H1 (cell line): ENCODE measurements around the gene LPAR6. TPM values are rescaled to one million over a fixed set of nuclear protein-coding genes. Genes with fewer than 3 reads are reported as not detected.
"Not testable (repeated sequence)": the region's sequence is repeated elsewhere in the genome, so short reads cannot be mapped to it uniquely, and the experiment has no call there.

Experiments
- CTCF ChIA-PET: fragments of 300-600 bp; sonication (Branson Sonifier 250); formaldehyde crosslinking; loops from one replicate; lab custom pipeline; 2021; ENCODE audit not compliant: partially characterized antibody; lab: Charles Lee
- POLR2A ChIA-PET: fragments of 300-600 bp; sonication (Branson Sonifier 250); formaldehyde crosslinking; loops from one replicate; lab custom pipeline; 2021; ENCODE audit warnings: inconsistent platforms; ENCODE audit not compliant: partially characterized antibody; lab: Charles Lee
- DNase-seq, 2 experiments: peaks; one replicate each; pipeline versions ENCODE4 v3.0.0 to v3.0.0-alpha.2; 2010 to 2022; ENCODE audit warnings: low spot score in 2 of 2, low read depth in 1 of 2, mixed read lengths in 1 of 2
- FAIRE-seq: peaks from 2 replicates; lab custom pipeline; 2011; peaks lifted over from hg19 to GRCh38; lab: Jason Lieb, UNC
- H2AFZ ChIP-seq: 2 replicates; pipeline ENCODE4 v1.8.1; 2012; ENCODE audit warnings: low read length, inconsistent platforms
- H2AK5ac ChIP-seq: 2 replicates; pipeline ENCODE4 v1.6.1; 2013; ENCODE audit warnings: low read depth, low read length
- H2BK120ac ChIP-seq: replicated peaks from 2 replicates; pipeline ENCODE3; 2013; ENCODE audit warnings: low read depth, low read length, inconsistent platforms
- H2BK12ac ChIP-seq: 2 replicates; pipeline ENCODE4 v1.6.1; 2013; ENCODE audit warnings: low read depth, low read length
- H2BK15ac ChIP-seq: 2 replicates; pipeline ENCODE4 v1.6.1; 2013; ENCODE audit warnings: low read length
- H2BK20ac ChIP-seq: 2 replicates; pipeline ENCODE4 v1.6.1; 2013; ENCODE audit warnings: low read length
- H2BK5ac ChIP-seq: 2 replicates; pipeline ENCODE4 v1.6.1; 2013; ENCODE audit warnings: low read depth, low read length
- H3K14ac ChIP-seq: 2 replicates; pipeline ENCODE4 v1.6.1; 2013; ENCODE audit warnings: inconsistent platforms; ENCODE audit not compliant: insufficient read length
- H3K18ac ChIP-seq: 2 replicates; pipeline ENCODE4 v1.6.1; 2013; ENCODE audit warnings: low read length; ENCODE audit errors: extremely low read depth
- H3K23ac ChIP-seq: 2 replicates; pipeline ENCODE4 v1.6.1; 2013; ENCODE audit warnings: inconsistent platforms; ENCODE audit not compliant: insufficient read length
- H3K23me2 ChIP-seq: 2 replicates; pipeline ENCODE4 v1.6.1; 2013; ENCODE audit warnings: low read depth, low read length
- H3K27ac ChIP-seq: 2 replicates; pipeline ENCODE4 v1.6.1; 2011; ENCODE audit warnings: low read depth, low read length, inconsistent platforms
- H3K27me3 ChIP-seq, 4 experiments: replicated peaks in 1 of 4; 1 replicate in 1 of 4; 2 replicates in 3 of 4; pipeline versions ENCODE4 v1.6.1 to v1.8.1; 2011 to 2013; ENCODE audit warnings: low read length in 3 of 4, mild to moderate bottlenecking in 3 of 4, inconsistent platforms in 2 of 4, mixed read lengths in 2 of 4, moderate library complexity in 1 of 4; ENCODE audit not compliant: control insufficient read depth in 3 of 4, insufficient read depth in 3 of 4; ENCODE audit errors: extremely low read depth in 1 of 4
- H3K36me3 ChIP-seq, 4 experiments: 2 replicates each; pipeline versions ENCODE4 v1.6.1 to v1.8.1; 2011 to 2013; ENCODE audit warnings: mild to moderate bottlenecking in 4 of 4, low read length in 3 of 4, moderate library complexity in 2 of 4, control low read depth in 1 of 4, inconsistent platforms in 1 of 4; ENCODE audit not compliant: insufficient read depth in 4 of 4, control insufficient read depth in 2 of 4
- H3K4ac ChIP-seq: replicated peaks from 2 replicates; pipeline ENCODE3; 2013; ENCODE audit warnings: low read length, low read depth, mixed read lengths, inconsistent platforms; ENCODE audit not compliant: insufficient read length
- H3K4me1 ChIP-seq, 4 experiments: replicated peaks in 1 of 4; 1 replicate in 1 of 4; 2 replicates in 3 of 4; pipeline versions ENCODE4 v1.6.1 to v1.8.1; 2011 to 2013; ENCODE audit warnings: low read length in 3 of 4, inconsistent platforms in 2 of 4, mixed read lengths in 1 of 4; ENCODE audit not compliant: insufficient read depth in 4 of 4, control insufficient read depth in 3 of 4
- H3K4me2 ChIP-seq, 2 experiments: 2 replicates each; pipeline versions ENCODE4 v1.6.1 to v1.8.1; 2011 to 2013; ENCODE audit warnings: low read depth in 2 of 2, low read length in 2 of 2, control low read depth in 1 of 2, inconsistent platforms in 1 of 2, mild to moderate bottlenecking in 1 of 2; ENCODE audit not compliant: insufficient read depth in 1 of 2
- H3K4me3 ChIP-seq, 4 experiments: fragments of 200-600, 300-600 bp in 1 of 4; sonication (generic), shearing (Covaris generic), sonication (Bioruptor Twin) in 1 of 4; 2 replicates each; pipeline versions ENCODE4 v1.5.1 to v1.8.1; 2011 to 2016; ENCODE audit warnings: low read length in 4 of 4, low read depth in 3 of 4, control low read depth in 2 of 4, inconsistent platforms in 2 of 4, mild to moderate bottlenecking in 2 of 4, mixed read lengths in 1 of 4, moderate library complexity in 1 of 4; ENCODE audit not compliant: insufficient read depth in 2 of 4; ENCODE audit errors: extremely low read depth in 1 of 4
- H3K56ac ChIP-seq: replicated peaks from 2 replicates; pipeline ENCODE3; 2013; ENCODE audit warnings: low read depth, mild to moderate bottlenecking, mixed read lengths, low read length, inconsistent platforms; ENCODE audit not compliant: insufficient read length
- H3K79me1 ChIP-seq: 2 replicates; pipeline ENCODE4 v1.6.1; 2013; ENCODE audit warnings: low read depth, low read length, control low read depth
- H3K79me2 ChIP-seq, 2 experiments: 2 replicates each; pipeline versions ENCODE4 v1.6.1 to v1.8.1; 2012 to 2013; ENCODE audit warnings: low read length in 2 of 2, mild to moderate bottlenecking in 2 of 2, inconsistent platforms in 1 of 2; ENCODE audit not compliant: insufficient read depth in 2 of 2, control insufficient read depth in 1 of 2
- H3K9ac ChIP-seq, 4 experiments: replicated peaks in 1 of 4; 1 replicate in 1 of 4; 2 replicates in 3 of 4; pipeline versions ENCODE4 v1.6.1 to v1.8.1; 2011 to 2013; ENCODE audit warnings: low read depth in 3 of 4, low read length in 3 of 4, control low read depth in 2 of 4, mild to moderate bottlenecking in 2 of 4, moderate library complexity in 2 of 4, inconsistent platforms in 1 of 4; ENCODE audit errors: extremely low read depth in 1 of 4
- H3K9me3 ChIP-seq, 2 experiments: 2 replicates each; pipeline versions ENCODE4 v1.6.1 to v1.8.1; 2012 to 2013; ENCODE audit warnings: mild to moderate bottlenecking in 2 of 2, moderate library complexity in 2 of 2, control low read depth in 1 of 2, inconsistent platforms in 1 of 2, low read depth in 1 of 2, low read length in 1 of 2, mixed read lengths in 1 of 2; ENCODE audit not compliant: insufficient read depth in 2 of 2
- H4K20me1 ChIP-seq, 2 experiments: replicated peaks in 1 of 2; 2 replicates each; pipeline versions ENCODE3 to v1.8.1; 2011 to 2013; ENCODE audit warnings: inconsistent platforms in 2 of 2, low read length in 2 of 2, mild to moderate bottlenecking in 1 of 2; ENCODE audit not compliant: insufficient read depth in 2 of 2, control insufficient read depth in 1 of 2
- H4K5ac ChIP-seq: 2 replicates; pipeline ENCODE4 v1.6.1; 2013; ENCODE audit warnings: low read length, low read depth, mixed read lengths, inconsistent platforms; ENCODE audit not compliant: insufficient read length
- H4K8ac ChIP-seq: 2 replicates; pipeline ENCODE4 v1.8.0; 2013; ENCODE audit warnings: mild to moderate bottlenecking, moderate library complexity, low read length, inconsistent platforms; ENCODE audit not compliant: insufficient read depth; ENCODE audit errors: extremely low read depth
- H4K91ac ChIP-seq: replicated peaks from 2 replicates; pipeline ENCODE3; 2013; ENCODE audit warnings: low read length, mixed read lengths, inconsistent platforms; ENCODE audit not compliant: insufficient read length
- WGBS, 2 experiments: shearing (Covaris generic) in 1 of 2; methylation state at CpG; one replicate each; pipeline versions ENCODE4 v1.1.6 to v1.1.7; 2013 to 2015; ENCODE audit warnings: low lambda C conversion rate in 2 of 2, mixed read lengths in 2 of 2, inconsistent platforms in 1 of 2, low coverage in 1 of 2, missing lambda C conversion rate in 1 of 2; ENCODE audit not compliant: insufficient replicate concordance in 2 of 2, insufficient coverage in 1 of 2, insufficient read length in 1 of 2; ENCODE audit errors: extremely low coverage in 1 of 2, missing lambda C conversion rate in 1 of 2; 5-methylcytosine and 5-hydroxymethylcytosine counted together
- polyA plus RNA-seq, 7 experiments: library from polyadenylated mRNA; depleted of rRNA in 3 of 7; stranded (reverse) in 5 of 7; unstranded in 2 of 7; fragments of >200 nt in 5 of 7; fragments of 200-250 nt in 2 of 7; gene quantifications; 1 replicate in 5 of 7; 2 replicates in 1 of 7; 4 replicates in 1 of 7; pipeline versions ENCODE4 v1.2.1 to v1.2.3, GENCODE V29; 2011 to 2013; ENCODE audit warnings: missing spikeins in 2 of 7, mixed read lengths in 2 of 7
- total RNA-seq: library from RNA; stranded (reverse); fragmentation: NEBNext Ultra II Directional; extraction: Animal tissue kit (Norgen Biotek cat#: 25700); gene quantifications from 2 replicates; pipeline ENCODE4 v1.2.1, GENCODE V29; 2021

Gene LPAR6
- total and polyA plus RNA-seq, 2 of the 8 experiments (the other 6 are each of a cell fraction or from before 2014, with no cell fraction given) = 0.50 to 0.97 TPM

DNA sequence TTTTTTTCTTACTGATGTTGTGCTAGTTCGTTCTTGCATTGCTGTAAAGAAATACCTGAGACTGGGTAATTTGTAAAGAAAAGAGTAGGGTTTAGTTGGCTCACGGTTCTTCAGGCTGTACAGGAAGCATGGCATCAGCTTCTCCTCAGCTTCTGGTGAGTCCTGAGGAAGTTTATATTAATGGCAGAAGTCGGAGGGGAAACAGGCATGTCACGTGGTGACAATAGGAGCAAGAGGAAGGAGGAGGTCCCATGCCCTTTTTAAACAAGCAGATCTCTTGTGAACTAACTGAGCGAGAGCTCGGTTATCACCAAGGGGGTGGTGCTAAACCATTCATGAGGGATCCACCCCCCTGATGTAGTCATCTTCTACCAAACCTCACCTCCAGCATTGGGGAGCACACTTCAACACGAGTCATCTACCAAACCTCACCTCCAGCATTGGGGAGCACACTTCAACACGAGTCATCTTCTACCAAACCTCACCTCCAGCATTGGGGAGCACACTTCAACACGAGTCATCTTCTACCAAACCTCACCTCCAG is 13.9 kb upstream of the LPAR6 start:
- H3K36me3 ChIP-seq, H4K91ac ChIP-seq, H3K27ac ChIP-seq, H3K56ac ChIP-seq, H2BK5ac ChIP-seq, H3K9ac ChIP-seq, H3K4me1 ChIP-seq, H2BK20ac ChIP-seq, H3K9me3 ChIP-seq, H3K23ac ChIP-seq, H4K5ac ChIP-seq, H2BK120ac ChIP-seq, CTCF ChIA-PET, H3K79me2 ChIP-seq, POLR2A ChIA-PET, H2BK12ac ChIP-seq, H2AK5ac ChIP-seq, FAIRE-seq, H3K4me3 ChIP-seq, H3K23me2 ChIP-seq, H3K27me3 ChIP-seq, H4K8ac ChIP-seq, H4K20me1 ChIP-seq, H3K18ac ChIP-seq, H3K79me1 ChIP-seq, H3K4ac ChIP-seq, H3K4me2 ChIP-seq, H2AFZ ChIP-seq, DNase-seq, H3K14ac ChIP-seq, H2BK15ac ChIP-seq: not testable (repeated sequence)
- WGBS, 2 experiments = 96% methylated on average over 8 of the region's 9 CpGs; no CpG with 5 or more reads in 1 of the 2 experiments
